ENCODE results near the gene TTBK1.
A peak's percentile ranks its signal among the peaks of the same experiment; 100 is the strongest.

Gene TTBK1

DNA sequence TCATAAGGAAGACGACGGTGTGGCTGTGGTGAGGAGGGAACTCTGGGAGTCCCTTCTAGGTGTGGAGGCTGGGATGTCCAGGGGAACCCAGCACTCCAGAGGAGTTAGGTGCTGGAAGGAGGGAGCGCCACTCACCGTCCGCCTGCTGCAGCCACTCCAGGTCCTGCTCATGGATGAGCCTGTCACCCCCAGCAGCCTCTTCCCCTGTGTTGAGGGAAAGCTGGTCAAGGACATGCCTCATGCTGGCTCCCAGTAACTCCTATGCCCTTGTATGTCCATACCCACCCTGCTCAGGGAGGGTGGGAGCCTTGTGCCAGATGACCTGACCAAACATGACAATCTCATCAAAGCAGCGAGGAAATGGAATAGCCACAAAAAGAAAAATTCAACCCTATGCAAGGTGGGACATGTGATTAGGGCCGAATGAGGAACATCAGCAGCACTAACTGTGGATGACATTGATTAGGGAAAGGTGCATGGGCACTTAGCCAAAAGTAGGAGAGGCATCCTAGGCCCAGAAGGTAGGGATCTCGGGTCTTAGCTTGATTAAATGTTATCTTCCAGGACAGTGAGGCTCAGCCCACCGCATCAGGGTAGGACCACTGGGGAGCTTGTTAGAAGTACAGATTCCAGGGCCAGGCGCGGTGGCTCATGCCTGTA is 17.0 kb upstream of the TTBK1 start:
- no peak for DNase-seq

DNA sequence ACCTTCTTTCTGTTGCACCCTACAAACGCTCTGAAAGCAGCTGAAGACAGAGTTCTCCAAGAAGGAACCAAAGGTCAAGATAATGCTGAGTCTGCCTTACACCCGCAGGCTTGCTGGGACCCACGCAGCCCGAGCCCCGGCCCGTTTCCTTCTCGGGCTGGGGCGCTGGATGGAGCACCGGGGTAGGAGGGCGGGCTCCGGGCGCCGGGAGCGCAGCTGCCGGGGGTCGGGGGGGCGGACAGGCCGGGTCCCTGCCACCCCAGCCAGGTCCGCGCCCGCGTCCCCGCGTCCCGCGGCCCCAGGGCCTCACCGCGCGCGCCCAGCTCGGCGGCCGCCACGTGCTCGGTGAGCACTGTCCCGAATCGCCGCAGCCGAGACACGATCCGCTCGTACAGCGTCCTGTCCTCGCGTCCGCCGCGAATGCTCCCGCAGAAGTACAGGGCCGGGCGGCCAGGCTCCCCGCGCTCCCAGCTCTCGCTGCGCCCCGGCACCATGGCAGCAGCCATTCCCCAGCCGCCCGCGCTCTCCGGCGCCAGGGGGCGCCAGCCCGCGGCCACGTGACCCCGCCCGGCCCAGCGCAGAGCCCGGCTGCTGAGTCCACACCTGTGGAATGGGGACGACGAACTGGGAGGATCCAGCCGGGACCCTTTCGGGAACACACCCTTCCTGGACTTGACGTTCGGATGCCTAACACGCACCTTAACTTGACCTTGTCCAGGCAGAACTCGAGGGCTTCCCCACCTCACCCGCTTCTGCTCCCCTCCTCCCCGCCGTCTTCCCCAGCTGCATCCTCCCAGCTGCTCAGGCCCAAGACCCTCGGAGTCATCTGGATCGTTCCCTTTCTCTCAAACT is 14.1 kb upstream of the TTBK1 start, which contains the start of gene DNPH1:
DNPH1 (minus strand) TSS at position 531 of the 852 bp plus-strand sequence; CDS start at position 506, 25 bp downstream.
- peak; percentile 66 for DNase-seq

DNA sequence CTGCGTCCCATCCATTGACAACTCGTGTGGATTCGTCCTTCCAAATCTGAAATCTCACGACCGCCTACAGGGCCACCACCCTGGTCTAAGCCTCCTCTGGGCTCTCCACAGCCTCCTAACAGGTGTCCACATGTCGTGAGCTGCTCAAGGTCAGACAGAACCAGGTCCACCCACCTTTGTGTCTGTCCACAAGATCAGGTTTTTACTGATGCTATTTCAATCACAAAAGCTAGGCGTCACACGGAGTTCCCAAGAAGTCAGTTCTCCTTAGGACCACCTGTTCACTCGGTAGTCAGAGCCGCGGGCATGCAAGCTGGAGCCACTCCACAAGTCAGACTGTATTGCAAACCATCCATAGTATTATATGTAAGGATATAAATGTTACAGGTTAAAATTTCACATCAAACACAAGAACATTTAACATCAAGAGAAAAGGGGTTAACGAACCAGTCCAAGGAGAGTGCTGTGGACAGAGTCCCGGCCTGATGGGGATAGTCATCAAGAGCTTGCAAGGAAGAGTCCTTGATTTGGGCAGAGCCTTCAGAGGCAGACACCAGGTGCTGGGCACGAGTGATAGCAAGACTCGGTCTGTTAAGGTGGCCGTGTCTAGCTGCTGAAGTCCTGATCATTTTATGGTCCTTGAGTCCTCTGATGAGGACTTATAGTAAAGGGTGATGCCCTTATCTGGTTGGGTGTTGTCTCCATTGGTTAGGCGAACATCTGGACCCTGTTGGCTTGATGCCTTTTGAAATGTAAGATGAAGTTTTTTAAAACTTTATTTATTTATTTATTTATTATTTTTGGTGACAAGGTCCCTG is 13.3 kb upstream of the TTBK1 start:
- DNase-seq = no peak

DNA sequence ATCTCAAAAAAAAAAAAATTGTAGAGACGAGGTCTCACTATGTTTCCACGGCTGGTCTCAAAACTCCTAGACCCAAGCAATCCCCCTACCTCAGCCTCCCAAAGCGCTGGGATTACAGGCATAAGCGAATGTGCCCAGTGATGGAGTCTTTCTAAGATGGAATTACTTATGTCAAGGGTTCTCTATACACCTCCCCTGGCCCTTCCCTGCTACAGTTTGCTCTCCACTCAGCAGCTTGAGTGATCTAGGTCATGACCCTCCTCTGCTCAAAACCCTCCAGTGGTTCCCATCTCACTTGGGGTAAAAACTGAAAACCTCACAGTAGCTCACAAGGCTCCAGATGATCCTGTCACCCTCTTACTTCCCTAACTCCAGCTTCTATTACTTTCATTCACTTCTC is 12.2 kb upstream of the TTBK1 start:
- DNase-seq = no peak

DNA sequence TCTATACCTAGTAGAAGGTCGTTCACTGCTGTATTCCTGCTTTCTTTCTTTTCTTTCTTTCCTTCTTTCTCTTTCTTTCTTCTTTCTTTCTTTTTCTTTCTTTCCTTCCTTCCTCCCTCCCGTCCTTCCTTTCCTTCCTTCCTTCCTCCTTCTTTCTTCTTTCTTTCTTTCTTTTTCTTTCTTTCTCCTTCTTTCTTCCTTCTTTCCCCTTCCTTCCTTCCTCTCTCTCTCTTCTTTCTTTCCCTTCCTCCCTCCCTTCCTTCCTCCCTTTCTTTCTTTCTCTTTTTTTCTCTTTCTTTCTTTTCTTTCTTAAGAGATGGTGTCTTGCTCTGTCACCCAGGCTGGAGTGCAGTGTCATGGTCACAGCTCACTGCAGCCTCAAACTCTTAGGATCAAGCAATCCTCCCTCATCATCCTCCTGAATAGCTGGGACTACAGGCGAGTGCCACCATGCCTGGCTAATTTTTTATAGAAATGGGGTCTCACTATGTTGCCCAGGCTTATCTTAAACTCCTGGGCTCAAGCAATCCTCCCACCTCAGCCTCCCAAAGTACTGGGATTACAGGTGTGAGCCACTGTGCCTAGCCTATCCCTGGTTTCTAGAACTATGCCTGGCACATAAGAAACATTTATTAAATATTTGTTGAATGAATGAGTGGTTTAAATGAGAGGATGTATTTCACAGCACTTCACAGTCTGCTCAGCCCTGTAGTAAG is 11.4 kb upstream of the TTBK1 start:
- DNase-seq = no peak

DNA sequence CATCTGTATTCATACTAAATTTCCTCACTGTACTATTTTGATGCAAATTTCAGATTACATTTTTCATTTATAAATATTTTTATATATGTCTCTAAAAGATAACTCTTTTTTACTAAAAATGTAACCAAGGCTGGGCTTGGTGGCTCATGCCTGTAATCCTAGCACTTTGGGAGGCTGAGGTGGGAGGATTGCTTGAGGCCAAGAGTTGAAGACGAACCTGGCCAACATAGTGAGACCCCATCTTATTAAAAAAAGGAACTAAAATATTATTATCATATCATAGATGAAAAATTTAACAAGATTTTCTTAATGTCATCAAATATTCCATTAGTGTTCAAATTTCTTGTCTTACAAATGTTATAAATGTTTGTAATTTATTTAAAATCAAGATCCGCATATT is 7.4 kb upstream of the TTBK1 start:
- no peak for DNase-seq

DNA sequence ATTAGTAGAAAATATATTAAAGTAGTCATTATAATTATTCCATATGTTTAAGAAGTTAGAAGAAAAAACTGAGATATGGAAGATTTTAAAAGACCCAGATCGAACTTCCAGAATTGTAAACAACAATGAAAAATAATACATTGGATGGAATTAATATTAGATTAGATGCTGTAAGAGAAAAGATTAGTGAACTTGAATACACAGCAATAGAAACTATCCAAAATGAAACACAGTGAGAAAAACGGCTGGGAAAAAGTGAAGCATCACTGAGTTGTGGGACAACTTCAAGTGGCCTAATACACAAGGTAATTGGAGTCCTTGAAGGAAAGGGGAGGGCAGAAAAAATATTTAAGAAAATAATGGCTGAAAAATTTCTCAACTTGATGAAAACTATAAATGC is 4.2 kb upstream of the TTBK1 start:
- no peak for DNase-seq

DNA sequence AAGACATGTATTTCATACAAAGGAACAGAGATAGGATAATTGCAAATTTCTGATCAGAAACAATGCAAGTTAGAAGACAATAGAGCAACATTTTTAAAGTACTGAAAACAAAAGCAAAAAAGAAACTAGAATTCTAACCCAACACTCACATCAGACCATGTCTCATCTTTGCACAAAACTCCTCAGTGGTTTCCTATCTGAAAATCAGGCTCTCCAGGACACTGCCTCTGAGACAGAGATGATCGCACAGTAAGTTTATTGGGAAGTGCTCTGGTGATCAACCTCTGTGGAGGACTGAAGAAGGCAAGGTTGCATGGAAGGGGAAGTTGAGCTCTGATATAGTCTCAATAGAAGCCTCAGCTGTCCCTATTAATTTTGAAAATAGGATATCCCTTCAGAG is 2.3 kb upstream of the TTBK1 start:
- DNase-seq = no peak

DNA sequence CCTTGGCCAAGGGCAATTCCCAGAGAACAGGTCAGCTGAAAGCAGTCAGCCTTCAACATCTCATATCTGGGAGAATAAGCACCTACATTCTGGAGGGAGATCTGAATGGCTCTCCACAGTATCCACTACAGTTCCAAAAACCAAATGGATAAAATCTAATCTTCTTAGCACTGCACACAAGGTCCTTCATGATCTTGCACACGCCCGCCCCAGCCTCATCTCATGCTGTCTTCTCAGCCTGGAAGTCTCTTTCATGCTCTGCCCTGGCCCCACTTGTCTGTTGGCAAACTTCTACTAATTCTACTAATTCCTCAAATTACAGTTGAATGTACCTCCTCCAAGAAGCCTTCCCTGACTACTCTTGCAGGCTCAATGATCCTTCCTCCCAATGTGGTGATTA is 1.8 kb upstream of the TTBK1 start:
- no peak for DNase-seq

DNA sequence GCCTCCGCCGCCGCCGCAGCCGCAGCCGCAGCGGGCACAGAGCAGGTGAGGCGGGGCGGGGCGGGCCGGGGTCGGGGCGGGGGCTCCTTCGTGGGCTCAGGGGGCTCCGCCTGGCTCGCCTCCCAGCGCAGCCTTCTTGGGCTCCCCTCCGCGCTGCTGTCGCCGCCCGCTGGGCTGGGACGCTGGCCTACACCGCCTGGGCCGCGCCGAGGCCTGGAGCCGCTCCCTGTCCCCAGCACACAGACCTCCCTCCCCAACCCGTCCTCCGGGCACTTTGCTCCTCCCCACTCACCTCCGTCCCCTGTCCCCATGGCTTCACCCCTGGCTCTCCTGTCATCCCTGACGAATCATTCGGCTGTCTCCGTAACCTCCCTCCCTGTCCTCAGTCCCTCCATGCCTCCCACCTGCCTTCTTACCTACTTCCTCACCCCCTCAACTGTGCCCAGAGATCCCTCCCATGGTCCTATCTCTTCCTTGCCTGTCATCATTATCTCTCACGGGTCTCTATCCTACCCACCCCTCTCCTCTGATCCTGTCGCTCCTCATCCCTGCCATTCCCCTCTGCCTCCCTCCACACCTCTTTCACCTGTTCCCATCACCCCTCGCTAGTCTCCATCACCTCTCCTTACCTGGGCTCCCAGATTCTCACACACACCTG is 512 bp downstream of the TTBK1 start:
- DNase-seq = no peak

DNA sequence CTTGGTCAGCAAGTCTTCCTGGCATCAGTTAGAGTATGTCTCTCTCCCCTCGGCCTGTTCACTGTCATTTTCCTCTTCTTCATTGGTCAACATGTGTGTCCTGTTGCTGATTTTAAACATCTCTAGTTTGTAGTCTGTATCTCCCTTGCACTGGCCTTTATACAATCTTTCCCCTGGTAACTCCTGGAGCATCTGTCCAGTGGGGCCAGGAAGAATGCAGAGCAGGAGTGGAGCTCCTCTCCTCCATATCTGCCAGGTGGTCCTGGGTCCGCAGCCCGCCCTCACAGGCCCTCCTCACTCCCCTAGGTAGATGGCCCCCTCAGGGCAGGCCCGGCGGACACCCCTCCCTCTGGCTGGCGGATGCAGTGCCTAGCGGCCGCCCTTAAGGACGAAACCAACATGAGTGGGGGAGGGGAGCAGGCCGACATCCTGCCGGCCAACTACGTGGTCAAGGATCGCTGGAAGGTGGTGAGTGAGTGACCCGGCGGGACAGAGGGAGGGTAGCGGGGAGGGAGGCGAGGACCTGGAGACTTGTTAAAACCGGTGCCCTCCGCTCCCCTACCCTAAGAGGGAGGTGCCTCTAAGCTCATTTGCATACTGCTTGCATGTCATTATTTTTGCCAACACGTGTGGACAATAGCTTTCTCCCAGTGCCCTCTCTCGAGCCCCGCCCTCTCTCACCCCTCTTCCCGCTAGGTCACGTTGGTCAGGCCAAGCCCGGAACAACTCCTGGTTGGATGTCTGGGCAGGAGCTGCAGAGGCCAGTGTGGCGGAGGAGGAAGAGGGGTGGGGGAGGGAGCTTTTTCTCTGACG is 3.2 kb downstream of the TTBK1 start:
- DNase-seq = peak; percentile 91

DNA sequence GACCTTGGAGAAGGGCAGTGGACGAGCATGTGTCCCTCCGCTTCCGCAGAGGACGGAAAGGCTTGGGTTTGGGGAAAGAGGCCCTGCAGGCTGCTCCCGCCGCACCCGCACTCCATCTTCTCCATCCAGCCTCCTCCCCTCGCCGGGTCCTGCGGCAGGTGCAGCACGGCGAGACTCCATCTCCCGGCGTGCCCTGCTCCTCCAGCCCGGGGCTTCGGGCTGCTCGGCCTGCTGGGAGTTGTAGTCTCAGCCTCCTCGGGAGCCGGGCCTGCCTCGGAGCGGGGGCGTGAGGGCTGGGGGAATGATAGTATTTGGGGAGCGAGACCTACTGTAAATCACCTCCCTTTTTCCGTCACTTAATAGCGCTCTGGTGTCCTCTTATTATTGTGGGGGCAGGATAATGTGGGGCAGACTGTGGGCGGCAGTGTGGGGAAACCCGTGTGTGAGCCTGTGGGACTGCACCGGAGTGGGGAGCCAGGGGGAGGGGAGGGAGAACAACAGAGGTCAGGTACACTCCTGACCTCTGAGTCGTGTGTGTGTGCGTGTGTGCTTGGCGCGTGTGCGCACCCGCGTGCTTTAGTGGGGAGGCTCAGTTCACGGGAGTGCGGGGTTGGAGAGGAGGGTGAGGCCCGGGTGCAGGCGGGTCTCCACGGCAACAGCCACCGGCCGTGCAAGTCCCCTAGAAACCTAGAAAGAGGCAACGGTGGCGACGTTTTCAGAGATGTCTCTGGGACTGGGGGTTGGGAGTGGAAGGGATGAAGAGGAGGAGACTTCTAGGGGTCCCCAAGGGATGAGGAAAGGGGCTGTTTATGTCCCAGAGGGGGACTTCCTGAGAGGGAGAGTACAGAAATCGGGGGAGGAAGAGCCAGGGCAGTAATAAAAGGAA is 4.1 kb downstream of the TTBK1 start:
- peak; percentile 91 for DNase-seq

DNA sequence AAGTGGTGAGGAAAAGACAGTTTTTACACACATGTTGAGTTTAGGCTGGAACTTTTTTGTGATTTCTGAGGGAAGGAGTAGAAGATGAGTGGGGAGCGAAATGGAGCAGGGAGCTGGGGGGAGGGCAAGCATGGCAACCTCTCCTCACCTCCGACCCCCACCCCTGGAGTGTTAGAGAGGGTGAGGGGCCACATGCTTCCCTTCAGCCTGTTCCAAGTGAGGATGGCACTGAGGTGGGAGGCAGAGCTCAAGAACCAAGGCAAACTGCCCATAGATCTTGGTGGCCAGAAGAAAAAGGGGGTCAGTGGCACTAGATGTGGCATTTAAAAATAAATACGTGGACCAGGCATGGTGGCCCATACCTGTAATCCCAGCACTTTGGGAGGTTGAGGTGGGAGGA is 4.8 kb downstream of the TTBK1 start:
- no peak for DNase-seq

DNA sequence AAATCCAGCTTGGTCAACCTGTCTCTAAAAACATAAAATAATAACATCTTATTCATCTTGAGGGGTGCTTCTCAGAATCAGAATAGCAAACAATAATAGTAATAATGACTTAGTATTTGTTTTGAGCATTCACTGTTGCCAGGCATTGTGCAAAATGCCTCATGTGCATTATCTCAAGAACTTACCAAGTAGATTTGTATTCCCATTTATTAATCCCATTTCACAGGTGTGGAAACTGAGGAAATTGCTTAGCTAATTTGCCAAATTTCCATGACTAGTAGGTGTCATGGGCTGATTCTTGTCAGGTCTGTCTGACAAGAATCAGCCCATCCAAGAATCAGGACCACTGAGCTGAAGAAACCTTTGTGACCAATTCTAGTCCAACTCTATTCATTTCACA is 5.5 kb downstream of the TTBK1 start:
- DNase-seq = no peak

DNA sequence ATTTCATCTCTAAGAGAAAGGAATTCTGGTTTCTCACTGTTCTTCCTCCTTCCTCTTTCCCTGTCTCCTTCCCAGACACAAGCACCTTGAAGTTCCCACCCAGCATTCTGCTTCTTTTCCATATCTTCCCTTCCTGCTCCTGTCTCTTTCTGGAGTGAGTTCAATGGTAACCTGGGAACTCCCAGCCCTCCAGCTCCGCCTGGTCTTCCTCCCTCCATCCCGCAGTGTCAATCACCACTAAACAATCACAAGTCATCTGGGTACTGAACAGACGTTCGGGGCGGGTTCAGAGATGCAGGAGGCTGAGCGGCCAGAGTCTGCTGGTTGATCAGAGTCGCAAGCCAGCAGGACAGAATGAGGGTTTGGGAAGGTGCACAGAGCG is 7.7 kb downstream of the TTBK1 start:
- no peak for DNase-seq

DNA sequence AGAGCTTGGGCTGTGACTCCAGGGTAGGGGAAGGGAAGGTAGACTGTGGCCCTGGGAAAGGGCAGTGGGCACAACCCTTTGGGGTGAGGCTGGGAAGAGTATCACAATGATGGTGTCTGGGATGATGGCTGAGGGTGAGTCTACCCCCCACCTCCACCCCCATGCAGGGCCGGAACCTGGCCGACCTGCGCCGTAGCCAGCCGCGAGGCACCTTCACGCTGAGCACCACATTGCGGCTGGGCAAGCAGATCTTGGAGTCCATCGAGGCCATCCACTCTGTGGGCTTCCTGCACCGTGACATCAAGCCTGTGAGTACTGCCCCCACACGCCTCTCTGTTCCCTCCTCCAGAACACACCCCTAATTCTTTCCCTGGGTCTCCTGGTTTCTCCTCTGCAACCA is 10.1 kb downstream of the TTBK1 start:
- no peak for DNase-seq

DNA sequence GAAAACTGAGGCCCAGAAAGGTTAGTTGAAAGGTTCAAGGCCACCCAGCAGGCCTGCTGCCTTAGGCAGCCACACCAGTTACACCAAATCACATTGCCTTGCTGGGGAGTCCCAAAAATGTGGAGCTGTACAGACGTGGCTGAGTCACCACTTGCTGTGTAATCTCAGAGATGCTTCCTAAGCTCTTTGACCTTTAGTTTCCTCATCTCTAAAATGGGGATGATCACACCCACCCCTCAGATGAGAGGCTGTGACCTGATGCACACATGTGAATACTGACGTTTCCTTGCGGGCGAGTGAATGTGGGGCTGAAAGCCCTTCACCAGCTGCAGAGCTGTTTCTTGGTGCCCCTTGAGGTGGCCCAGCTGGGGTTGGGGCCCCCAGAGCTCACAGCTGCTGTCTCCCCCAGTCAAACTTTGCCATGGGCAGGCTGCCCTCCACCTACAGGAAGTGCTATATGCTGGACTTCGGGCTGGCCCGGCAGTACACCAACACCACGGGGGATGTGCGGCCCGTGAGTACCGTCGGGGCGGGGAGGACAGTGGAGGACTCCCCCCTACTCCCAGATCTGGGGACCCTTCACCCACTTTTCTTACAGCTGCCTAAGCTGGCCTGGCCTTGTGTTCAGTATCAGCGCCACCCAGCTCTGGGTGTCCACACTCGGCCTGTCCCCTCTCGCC is 11.0 kb downstream of the TTBK1 start:
- DNase-seq = no peak

DNA sequence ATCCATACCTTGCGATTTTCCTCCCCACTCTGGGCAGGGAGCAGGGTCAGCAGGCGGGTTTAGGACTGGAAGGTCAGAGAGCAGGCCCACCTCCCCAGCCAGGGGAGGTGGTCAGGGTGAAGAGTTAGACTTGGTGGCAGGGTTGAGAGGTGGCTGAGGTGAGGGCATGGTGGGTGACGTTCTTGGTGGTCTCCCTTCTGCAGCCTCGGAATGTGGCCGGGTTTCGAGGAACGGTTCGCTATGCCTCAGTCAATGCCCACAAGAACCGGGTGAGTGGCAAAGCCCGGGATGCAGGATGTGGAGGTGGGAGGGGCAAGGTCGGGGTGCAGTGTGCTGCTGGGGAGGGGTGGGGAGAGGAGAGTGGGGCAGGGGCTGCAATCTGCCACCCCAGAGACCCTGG is 11.6 kb downstream of the TTBK1 start:
- no peak for DNase-seq

DNA sequence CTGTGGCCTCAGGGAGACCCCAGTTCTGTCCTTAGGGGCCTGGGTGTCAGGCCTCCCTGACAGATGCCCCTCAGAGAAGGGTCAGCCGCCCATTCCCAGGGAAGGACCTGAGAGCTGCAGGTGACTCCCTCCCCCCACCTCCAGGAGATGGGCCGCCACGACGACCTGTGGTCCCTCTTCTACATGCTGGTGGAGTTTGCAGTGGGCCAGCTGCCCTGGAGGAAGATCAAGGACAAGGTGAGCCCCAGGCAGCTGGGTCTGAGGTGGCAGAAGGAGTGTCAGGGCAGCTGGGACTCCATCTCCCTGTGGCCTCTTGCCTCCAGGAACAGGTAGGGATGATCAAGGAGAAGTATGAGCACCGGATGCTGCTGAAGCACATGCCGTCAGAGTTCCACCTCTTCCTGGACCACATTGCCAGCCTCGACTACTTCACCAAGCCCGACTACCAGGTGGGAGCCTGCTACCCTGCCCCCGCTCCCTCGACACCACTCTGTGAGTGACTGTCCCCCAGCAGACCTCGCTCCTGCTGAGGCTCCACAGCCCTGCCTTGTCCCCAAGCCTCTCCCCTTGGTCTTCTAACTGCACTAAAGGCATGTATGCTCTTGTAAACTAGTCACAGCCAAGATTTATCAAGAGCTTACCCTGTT is 12.2 kb downstream of the TTBK1 start:
- DNase-seq = no peak
